Measurements from ENCODE around the gene AREL1. TPM values are rescaled to one million over a fixed set of nuclear protein-coding genes. Genes with fewer than 3 reads are reported as not detected.

Gene AREL1
- total RNA-seq, 1 experiment from 2014 or later, result 45.9 TPM

GRCh38 chr14:74645244-74645643 is 67.6 kb downstream of the AREL1 start:
- Histone ChIP-seq H3K4me3 (replicated peaks in 1 of 2; ENCODE audit: low read depth in 1 of 2, low read length in 2 of 2) (no peak overlapping the region), H3K36me3 (ENCODE audit: control insufficient read depth in 1 of 2, insufficient read depth in 2 of 2, low read length in 2 of 2) (no peaks in the 10 kb centered on the region), H4K20me1 (ENCODE audit: insufficient read depth) (no peaks in the 10 kb centered on the region), H3K4me2 (ENCODE audit: low read length) (no peak overlapping the region), H3K27ac (ENCODE audit: low read depth, low read length) (no peak overlapping the region), H3K9me3 (ENCODE audit: control insufficient read depth in 1 of 2, insufficient read depth in 1 of 2, low read depth in 1 of 2, low read length in 2 of 2) (no peaks in the 10 kb centered on the region), H3K9ac (ENCODE audit: low read length) (no peak overlapping the region), H2AFZ (ENCODE audit: low read depth, low read length, poor library complexity, severe bottlenecking) (no peak overlapping the region), H3K9me2 (ENCODE audit: insufficient read depth) (no peaks in the 10 kb centered on the region), H3K4me1 (ENCODE audit: control insufficient read depth in 1 of 2, insufficient read depth in 2 of 2, low read length in 2 of 2) (no peaks in the 10 kb centered on the region; a peak in 1 of 4 replicates), H3K27me3 (ENCODE audit: insufficient read depth, low read length) (no peaks in the 10 kb centered on the region), H3K79me2 (ENCODE audit: insufficient read depth, low read length) (no peaks in the 10 kb centered on the region)
- TF ChIP-seq FOSL1 (IDR thresholded peaks at IDR 0.05; ENCODE audit: low read depth), result no peak
- no peak for TF ChIP-seq ZNF274 (IDR thresholded peaks at IDR 0.05; ENCODE audit: low read depth, low read length)
- no TSS peak for BruUV-seq (replicated peaks)
- ATAC-seq, result no peak
- CTCF ChIA-PET, result no interaction called here
- intact Hi-C loops (cut with micrococcal nuclease), result no loop called here
- POLR2A ChIA-PET, result no interaction called here
- RAD21 ChIA-PET (ENCODE audit: low non-redundant PET in 1 of 2, low total read pairs in 2 of 2, uncharacterized antibody in 2 of 2, unreplicated experiment in 2 of 2), result no interaction called here
- no peak for DNase-seq (ENCODE audit: low read depth, low spot score)

GRCh38 chr14:74641601-74642391 is 71.1 kb downstream of the AREL1 start:
- Histone ChIP-seq H3K27me3 (ENCODE audit: insufficient read depth, low read length) (no peaks in the 10 kb centered on the region), H3K4me1 (ENCODE audit: control insufficient read depth in 1 of 2, insufficient read depth in 2 of 2, low read length in 2 of 2) (no peaks in the 10 kb centered on the region), H3K4me3 (replicated peaks in 1 of 2; ENCODE audit: low read depth in 1 of 2, low read length in 2 of 2) (no peak overlapping the region), H3K4me2 (ENCODE audit: low read length) (no peak overlapping the region), H3K79me2 (ENCODE audit: insufficient read depth, low read length) (no peaks in the 10 kb centered on the region), H3K9me2 (ENCODE audit: insufficient read depth) (no peaks in the 10 kb centered on the region), H3K36me3 (ENCODE audit: control insufficient read depth in 1 of 2, insufficient read depth in 2 of 2, low read length in 2 of 2) (no peaks in the 10 kb centered on the region), H4K20me1 (ENCODE audit: insufficient read depth) (no peaks in the 10 kb centered on the region), H3K9me3 (ENCODE audit: control insufficient read depth in 1 of 2, insufficient read depth in 1 of 2, low read depth in 1 of 2, low read length in 2 of 2) (no peaks in the 10 kb centered on the region), H2AFZ (ENCODE audit: low read depth, low read length, poor library complexity, severe bottlenecking) (no peak overlapping the region), H3K9ac (ENCODE audit: low read length) (no peak overlapping the region), H3K27ac (ENCODE audit: low read depth, low read length) (no peak overlapping the region)
- RAD21 ChIA-PET (ENCODE audit: low non-redundant PET in 1 of 2, low total read pairs in 2 of 2, uncharacterized antibody in 2 of 2, unreplicated experiment in 2 of 2), result interaction anchor here in 1 of 2 experiments (0.6 kb wide), 1 partner anchor 7 kb away, joined by 3 read pairs; no protein-coding TSS in a partner anchor
- POLR2A ChIA-PET, result no interaction called here
- no peak for TF ChIP-seq ZNF274 (IDR thresholded peaks at IDR 0.05; ENCODE audit: low read depth, low read length)
- no peak for TF ChIP-seq ZFX (IDR thresholded peaks at IDR 0.05)
- TF ChIP-seq JUND (IDR thresholded peaks at IDR 0.05), result no peak
- no peak for TF ChIP-seq CBX3 (IDR thresholded peaks at IDR 0.05; ENCODE audit: low read depth)
- no peak for TF ChIP-seq SRF (IDR thresholded peaks at IDR 0.05; ENCODE audit: low read depth)
- intact Hi-C loops (cut with micrococcal nuclease), result no loop called here
- CTCF ChIA-PET, result no interaction called here
- no peak for ATAC-seq
- no TSS peak for BruUV-seq (replicated peaks)
- DNase-seq (ENCODE audit: low read depth, low spot score), result no peak
